GM15510 (cell line): ENCODE results near the gene RASSF9.

Source experiments
- POLR2A ChIP-seq: IDR thresholded peaks from 3 replicates; pipeline ENCODE4 v1.6.1; 2011; ENCODE audit warnings: borderline replicate concordance; ENCODE audit not compliant: insufficient read length; ENCODE audit errors: extremely low read depth

The RASSF9 gene

GRCh38 chr12:85836197-85837090 is at the start of gene RASSF9:
TSS of gene RASSF9 (minus strand) at chr12:85836409. CDS start at chr12:85836201, 208 bp downstream.
- no peak for TF ChIP-seq POLR2A

GRCh38 chr12:85883763-85884162 is 47.6 kb upstream of the RASSF9 start:
- TF ChIP-seq POLR2A: no peak

GRCh38 chr12:85877459-85877858 is 41.2 kb upstream of the RASSF9 start:
- no peak for TF ChIP-seq POLR2A

GRCh38 chr12:85874031-85874461 is 37.8 kb upstream of the RASSF9 start, which contains the start of gene NTS:
TSS of gene NTS (plus strand) at chr12:85874295. CDS start at chr12:85874404, 109 bp downstream.
- TF ChIP-seq POLR2A: no peak

GRCh38 chr12:85872497-85873091 is 36.4 kb upstream of the RASSF9 start:
- TF ChIP-seq POLR2A: no peak

GRCh38 chr12:85866986-85867776 is 31.0 kb upstream of the RASSF9 start:
- TF ChIP-seq POLR2A: no peak

GRCh38 chr12:85865890-85866289 is 29.7 kb upstream of the RASSF9 start:
- TF ChIP-seq POLR2A: no peak

GRCh38 chr12:85856966-85857365 is 20.8 kb upstream of the RASSF9 start:
- TF ChIP-seq POLR2A: no peak

GRCh38 chr12:85855305-85855704 is 19.1 kb upstream of the RASSF9 start:
- TF ChIP-seq POLR2A: no peak

GRCh38 chr12:85849344-85849743 is 13.1 kb upstream of the RASSF9 start:
- no peak for TF ChIP-seq POLR2A

- TF ChIP-seq POLR2A: no peak
These were observed 7.5 kb upstream of the RASSF9 start for GRCh38 chr12:85843606-85844310.

GRCh38 chr12:85835426-85836196 is 598 bp downstream of the RASSF9 start:
- TF ChIP-seq POLR2A: no peak

- no peak for TF ChIP-seq POLR2A
These were observed 1.8 kb downstream of the RASSF9 start for GRCh38 chr12:85834378-85834777.

- TF ChIP-seq POLR2A: no peak
These were observed 2.6 kb downstream of the RASSF9 start for GRCh38 chr12:85833579-85833978.
